ENCODE results near the gene ATP11A. TPM values are rescaled to one million over a fixed set of nuclear protein-coding genes. Genes with fewer than 3 reads are reported as not detected.

The ATP11A gene
- total and polyA plus RNA-seq, 2 experiments from 2014 or later, result 12.3 to 52.6 TPM

DNA sequence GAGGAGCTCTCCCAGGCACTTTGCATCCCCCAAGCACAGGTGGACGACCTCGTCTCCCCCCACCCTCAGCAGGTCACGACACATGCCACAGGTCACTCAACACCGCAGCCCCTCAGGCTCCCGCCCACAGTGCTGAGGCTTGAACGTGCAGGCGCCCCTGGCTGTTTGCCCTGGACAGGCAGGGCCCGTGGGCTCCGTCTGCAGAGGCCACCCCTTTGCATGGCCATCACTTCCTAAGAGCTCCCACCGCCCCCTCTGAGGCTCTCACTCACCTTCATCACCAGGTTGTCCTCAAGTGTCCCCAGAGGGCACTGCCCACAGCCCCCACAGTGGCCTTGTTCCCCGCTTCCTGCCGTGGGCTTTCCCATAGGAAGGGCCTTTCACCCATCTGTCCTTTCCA lies 147.1 kb downstream of the ATP11A start (continued):
- TF ChIP-seq, protein P1, sequence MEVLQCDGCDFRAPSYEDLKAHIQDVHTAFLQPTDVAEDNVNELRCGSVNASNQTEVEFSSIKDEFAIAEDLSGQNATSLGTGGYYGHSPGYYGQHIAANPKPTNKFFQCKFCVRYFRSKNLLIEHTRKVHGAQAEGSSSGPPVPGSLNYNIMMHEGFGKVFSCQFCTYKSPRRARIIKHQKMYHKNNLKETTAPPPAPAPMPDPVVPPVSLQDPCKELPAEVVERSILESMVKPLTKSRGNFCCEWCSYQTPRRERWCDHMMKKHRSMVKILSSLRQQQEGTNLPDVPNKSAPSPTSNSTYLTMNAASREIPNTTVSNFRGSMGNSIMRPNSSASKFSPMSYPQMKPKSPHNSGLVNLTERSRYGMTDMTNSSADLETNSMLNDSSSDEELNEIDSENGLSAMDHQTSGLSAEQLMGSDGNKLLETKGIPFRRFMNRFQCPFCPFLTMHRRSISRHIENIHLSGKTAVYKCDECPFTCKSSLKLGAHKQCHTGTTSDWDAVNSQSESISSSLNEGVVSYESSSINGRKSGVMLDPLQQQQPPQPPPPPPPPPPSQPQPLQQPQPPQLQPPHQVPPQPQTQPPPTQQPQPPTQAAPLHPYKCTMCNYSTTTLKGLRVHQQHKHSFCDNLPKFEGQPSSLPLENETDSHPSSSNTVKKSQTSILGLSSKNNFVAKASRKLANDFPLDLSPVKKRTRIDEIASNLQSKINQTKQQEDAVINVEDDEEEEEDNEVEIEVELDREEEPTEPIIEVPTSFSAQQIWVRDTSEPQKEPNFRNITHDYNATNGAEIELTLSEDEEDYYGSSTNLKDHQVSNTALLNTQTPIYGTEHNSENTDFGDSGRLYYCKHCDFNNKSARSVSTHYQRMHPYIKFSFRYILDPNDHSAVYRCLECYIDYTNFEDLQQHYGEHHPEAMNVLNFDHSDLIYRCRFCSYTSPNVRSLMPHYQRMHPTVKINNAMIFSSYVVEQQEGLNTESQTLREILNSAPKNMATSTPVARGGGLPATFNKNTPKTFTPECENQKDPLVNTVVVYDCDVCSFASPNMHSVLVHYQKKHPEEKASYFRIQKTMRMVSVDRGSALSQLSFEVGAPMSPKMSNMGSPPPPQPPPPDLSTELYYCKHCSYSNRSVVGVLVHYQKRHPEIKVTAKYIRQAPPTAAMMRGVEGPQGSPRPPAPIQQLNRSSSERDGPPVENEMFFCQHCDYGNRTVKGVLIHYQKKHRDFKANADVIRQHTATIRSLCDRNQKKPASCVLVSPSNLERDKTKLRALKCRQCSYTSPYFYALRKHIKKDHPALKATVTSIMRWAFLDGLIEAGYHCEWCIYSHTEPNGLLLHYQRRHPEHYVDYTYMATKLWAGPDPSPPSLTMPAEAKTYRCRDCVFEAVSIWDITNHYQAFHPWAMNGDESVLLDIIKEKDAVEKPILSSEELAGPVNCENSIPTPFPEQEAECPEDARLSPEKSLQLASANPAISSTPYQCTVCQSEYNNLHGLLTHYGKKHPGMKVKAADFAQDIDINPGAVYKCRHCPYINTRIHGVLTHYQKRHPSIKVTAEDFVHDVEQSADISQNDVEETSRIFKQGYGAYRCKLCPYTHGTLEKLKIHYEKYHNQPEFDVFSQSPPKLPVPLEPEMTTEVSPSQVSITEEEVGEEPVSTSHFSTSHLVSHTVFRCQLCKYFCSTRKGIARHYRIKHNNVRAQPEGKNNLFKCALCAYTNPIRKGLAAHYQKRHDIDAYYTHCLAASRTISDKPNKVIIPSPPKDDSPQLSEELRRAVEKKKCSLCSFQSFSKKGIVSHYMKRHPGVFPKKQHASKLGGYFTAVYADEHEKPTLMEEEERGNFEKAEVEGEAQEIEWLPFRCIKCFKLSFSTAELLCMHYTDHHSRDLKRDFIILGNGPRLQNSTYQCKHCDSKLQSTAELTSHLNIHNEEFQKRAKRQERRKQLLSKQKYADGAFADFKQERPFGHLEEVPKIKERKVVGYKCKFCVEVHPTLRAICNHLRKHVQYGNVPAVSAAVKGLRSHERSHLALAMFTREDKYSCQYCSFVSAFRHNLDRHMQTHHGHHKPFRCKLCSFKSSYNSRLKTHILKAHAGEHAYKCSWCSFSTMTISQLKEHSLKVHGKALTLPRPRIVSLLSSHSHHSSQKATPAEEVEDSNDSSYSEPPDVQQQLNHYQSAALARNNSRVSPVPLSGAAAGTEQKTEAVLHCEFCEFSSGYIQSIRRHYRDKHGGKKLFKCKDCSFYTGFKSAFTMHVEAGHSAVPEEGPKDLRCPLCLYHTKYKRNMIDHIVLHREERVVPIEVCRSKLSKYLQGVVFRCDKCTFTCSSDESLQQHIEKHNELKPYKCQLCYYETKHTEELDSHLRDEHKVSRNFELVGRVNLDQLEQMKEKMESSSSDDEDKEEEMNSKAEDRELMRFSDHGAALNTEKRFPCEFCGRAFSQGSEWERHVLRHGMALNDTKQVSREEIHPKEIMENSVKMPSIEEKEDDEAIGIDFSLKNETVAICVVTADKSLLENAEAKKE (CRISPR knock-in tag; IDR thresholded peaks at IDR 0.05), result no peak
- TF ChIP-seq POLR2AphosphoS5 (IDR thresholded peaks at IDR 0.05; ENCODE audit: low read depth) (no peak), ZNF114 (CRISPR knock-in tag; IDR thresholded peaks at IDR 0.05) (no peak), EZH2 (IDR thresholded peaks at IDR 0.05; ENCODE audit: low read depth, unreplicated experiment) (no peak), STAT1 (IDR thresholded peaks at IDR 0.05; ENCODE audit: unreplicated experiment) (no peak), EZH2phosphoT487 (IDR thresholded peaks at IDR 0.05; ENCODE audit: unreplicated experiment) (no peak)
- TF ChIP-seq, protein P2, sequence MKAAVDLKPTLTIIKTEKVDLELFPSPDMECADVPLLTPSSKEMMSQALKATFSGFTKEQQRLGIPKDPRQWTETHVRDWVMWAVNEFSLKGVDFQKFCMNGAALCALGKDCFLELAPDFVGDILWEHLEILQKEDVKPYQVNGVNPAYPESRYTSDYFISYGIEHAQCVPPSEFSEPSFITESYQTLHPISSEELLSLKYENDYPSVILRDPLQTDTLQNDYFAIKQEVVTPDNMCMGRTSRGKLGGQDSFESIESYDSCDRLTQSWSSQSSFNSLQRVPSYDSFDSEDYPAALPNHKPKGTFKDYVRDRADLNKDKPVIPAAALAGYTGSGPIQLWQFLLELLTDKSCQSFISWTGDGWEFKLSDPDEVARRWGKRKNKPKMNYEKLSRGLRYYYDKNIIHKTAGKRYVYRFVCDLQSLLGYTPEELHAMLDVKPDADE (IDR thresholded peaks at IDR 0.05), result no peak

GRCh38 chr13:112837371-112838037 lies 147.7 kb downstream of the ATP11A start:
- H4K20me1 ChIP-seq (replicated peaks; ENCODE audit: insufficient read depth), result no peaks in the 10 kb centered on the region
- no peak overlapping the region for H2AFZ ChIP-seq
- ATAC-seq (no peak), DNase-seq (ENCODE audit: low spot score) (no peak)
- peaks cover 5% of the 10 kb centered on the region; the same call in 1 of the 2 replicates for H3K36me3 ChIP-seq (ENCODE audit: insufficient read depth)
- peaks cover 15% of the 10 kb centered on the region for H3K27me3 Mint-ChIP-seq (ENCODE audit: insufficient read depth, low read depth, poor library complexity)
- no peaks in the 10 kb centered on the region for H3K27me3 ChIP-seq (ENCODE audit: insufficient read depth)
- H3K27ac ChIP-seq (ENCODE audit: low read depth), result no peak overlapping the region
- no peak overlapping the region for H3K27ac Mint-ChIP-seq
- H3K4me1 ChIP-seq (ENCODE audit: insufficient read depth), result no peaks in the 10 kb centered on the region
- H3K79me2 ChIP-seq (replicated peaks; ENCODE audit: insufficient read depth), result no peaks in the 10 kb centered on the region
- no peak overlapping the region for H3K4me3 Mint-ChIP-seq
- no peaks in the 10 kb centered on the region for H3K9me2 ChIP-seq (ENCODE audit: insufficient read depth)
- H3K36me3 Mint-ChIP-seq (ENCODE audit: low read depth), result peaks cover 73% of the 10 kb centered on the region
- no peaks in the 10 kb centered on the region for H3K9me3 Mint-ChIP-seq
- H3F3A ChIP-seq (replicated peaks; ENCODE audit: low read depth), result no peaks in the 10 kb centered on the region
- H3K4me1 Mint-ChIP-seq, result peaks cover 7% of the 10 kb centered on the region
- H3K4me3 ChIP-seq, result no peak overlapping the region
- H3K4me2 ChIP-seq, result no peak overlapping the region
- TF ChIP-seq NANOG (IDR thresholded peaks at IDR 0.05; ENCODE audit: borderline replicate concordance) (no peak), EZH2phosphoT487 (IDR thresholded peaks at IDR 0.05; ENCODE audit: unreplicated experiment) (no peak), POLR2AphosphoS5 (IDR thresholded peaks at IDR 0.05; ENCODE audit: low read depth) (no peak), EZH2 (IDR thresholded peaks at IDR 0.05; ENCODE audit: low read depth, unreplicated experiment) (no peak), STAT1 (IDR thresholded peaks at IDR 0.05; ENCODE audit: unreplicated experiment) (no peak), ZNF331 (CRISPR knock-in tag; IDR thresholded peaks at IDR 0.05; ENCODE audit: low read depth) (no peak), JUNB (IDR thresholded peaks at IDR 0.05; ENCODE audit: unreplicated experiment) (no peak), CREB1 (CRISPR knock-in tag; IDR thresholded peaks at IDR 0.05; ENCODE audit: low read depth) (no peak), ZNF114 (CRISPR knock-in tag; IDR thresholded peaks at IDR 0.05) (no peak)
- TF ChIP-seq, protein P3, sequence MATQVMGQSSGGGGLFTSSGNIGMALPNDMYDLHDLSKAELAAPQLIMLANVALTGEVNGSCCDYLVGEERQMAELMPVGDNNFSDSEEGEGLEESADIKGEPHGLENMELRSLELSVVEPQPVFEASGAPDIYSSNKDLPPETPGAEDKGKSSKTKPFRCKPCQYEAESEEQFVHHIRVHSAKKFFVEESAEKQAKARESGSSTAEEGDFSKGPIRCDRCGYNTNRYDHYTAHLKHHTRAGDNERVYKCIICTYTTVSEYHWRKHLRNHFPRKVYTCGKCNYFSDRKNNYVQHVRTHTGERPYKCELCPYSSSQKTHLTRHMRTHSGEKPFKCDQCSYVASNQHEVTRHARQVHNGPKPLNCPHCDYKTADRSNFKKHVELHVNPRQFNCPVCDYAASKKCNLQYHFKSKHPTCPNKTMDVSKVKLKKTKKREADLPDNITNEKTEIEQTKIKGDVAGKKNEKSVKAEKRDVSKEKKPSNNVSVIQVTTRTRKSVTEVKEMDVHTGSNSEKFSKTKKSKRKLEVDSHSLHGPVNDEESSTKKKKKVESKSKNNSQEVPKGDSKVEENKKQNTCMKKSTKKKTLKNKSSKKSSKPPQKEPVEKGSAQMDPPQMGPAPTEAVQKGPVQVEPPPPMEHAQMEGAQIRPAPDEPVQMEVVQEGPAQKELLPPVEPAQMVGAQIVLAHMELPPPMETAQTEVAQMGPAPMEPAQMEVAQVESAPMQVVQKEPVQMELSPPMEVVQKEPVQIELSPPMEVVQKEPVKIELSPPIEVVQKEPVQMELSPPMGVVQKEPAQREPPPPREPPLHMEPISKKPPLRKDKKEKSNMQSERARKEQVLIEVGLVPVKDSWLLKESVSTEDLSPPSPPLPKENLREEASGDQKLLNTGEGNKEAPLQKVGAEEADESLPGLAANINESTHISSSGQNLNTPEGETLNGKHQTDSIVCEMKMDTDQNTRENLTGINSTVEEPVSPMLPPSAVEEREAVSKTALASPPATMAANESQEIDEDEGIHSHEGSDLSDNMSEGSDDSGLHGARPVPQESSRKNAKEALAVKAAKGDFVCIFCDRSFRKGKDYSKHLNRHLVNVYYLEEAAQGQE (IDR thresholded peaks at IDR 0.05; ENCODE audit: unreplicated experiment), result no peak
- TF ChIP-seq, protein P2 (IDR thresholded peaks at IDR 0.05), result no peak

All from GM23338 (cell line).